Panc1 (cell line): ENCODE measurements around the gene CRELD1. TPM values are rescaled to one million over a fixed set of nuclear protein-coding genes. Genes with fewer than 3 reads are reported as not detected.

Source experiments
- ATAC-seq: fragments of 200-7000 bp; cut with Tn5 transposase; 2 replicates; pipeline ENCODE4 v1.9.1; 2020; ENCODE audit warnings: mild to moderate bottlenecking, moderate library complexity
- BruUV-seq: library from RNA; stranded (reverse); fragments of 400-500 nt; replicated peaks from 2 replicates; lab custom pipeline; 2021; lab: Mats Ljungman, UMichigan
- CTCF ChIA-PET: fragments of 300-600 bp; sonication (Branson Sonifier 250); formaldehyde crosslinking; loops from one replicate; lab custom pipeline; 2022; ENCODE audit warnings: antibody characterized with exemption; lab: Charles Lee
- POLR2A ChIA-PET: fragments of 300-600 bp; sonication (Branson Sonifier 250); formaldehyde crosslinking; loops from one replicate; lab custom pipeline; 2022; ENCODE audit warnings: antibody characterized with exemption; lab: Charles Lee
- DNase-seq: peaks from one replicate; pipeline ENCODE4 v3.0.0-alpha.2; 2010; ENCODE audit warnings: low read depth, low spot score
- H3K27ac ChIP-seq: 2 replicates; pipeline ENCODE4 v1.5.1; 2011; ENCODE audit warnings: mild to moderate bottlenecking, low read length, inconsistent platforms
- H3K27me3 ChIP-seq: fragments of 200-500 bp; sonication (Bioruptor generic); 2 replicates; pipeline ENCODE4 v1.6.0; 2014; ENCODE audit warnings: low read length, inconsistent platforms; ENCODE audit not compliant: control insufficient read depth, insufficient read depth
- H3K36me3 ChIP-seq: fragments of 200-500 bp; sonication (Bioruptor generic); 2 replicates; pipeline ENCODE4 v1.5.1; 2014; ENCODE audit warnings: inconsistent platforms, mild to moderate bottlenecking, low read length, moderate library complexity; ENCODE audit not compliant: control insufficient read depth, insufficient read depth
- H3K4me1 ChIP-seq: 2 replicates; pipeline ENCODE4 v1.5.1; 2011; ENCODE audit warnings: inconsistent platforms, mild to moderate bottlenecking, low read length, moderate library complexity; ENCODE audit not compliant: control insufficient read depth, insufficient read depth
- H3K4me3 ChIP-seq, 2 experiments: 2 replicates each; pipeline ENCODE4 v1.5.1; 2011 to 2012; ENCODE audit warnings: low read depth in 2 of 2, low read length in 2 of 2, mild to moderate bottlenecking in 2 of 2, inconsistent platforms in 1 of 2, moderate library complexity in 1 of 2
- H3K9me3 ChIP-seq: fragments of 200-500 bp; sonication (Bioruptor generic); 2 replicates; pipeline ENCODE4 v1.5.1; 2014; ENCODE audit warnings: low read depth, mild to moderate bottlenecking, inconsistent platforms, low read length, moderate library complexity; ENCODE audit not compliant: control insufficient read depth, insufficient read depth
- POLR2AphosphoS5 ChIP-seq: IDR thresholded peaks from 2 replicates; pipeline ENCODE4 v1.6.1; 2012; ENCODE audit warnings: mild to moderate bottlenecking, low read depth, low read length, moderate library complexity
- REST ChIP-seq, 2 experiments: IDR thresholded peaks; 2 replicates each; pipeline ENCODE4 v1.6.1; 2011 to 2012; ENCODE audit warnings: low read depth in 2 of 2, control low read depth in 1 of 2, low read length in 1 of 2, mild to moderate bottlenecking in 1 of 2, moderate library complexity in 1 of 2; ENCODE audit not compliant: insufficient read depth in 1 of 2
- SIN3A ChIP-seq: IDR thresholded peaks from 2 replicates; pipeline ENCODE4 v1.6.1; 2012; ENCODE audit warnings: low read depth, mild to moderate bottlenecking, low read length, moderate library complexity, borderline replicate concordance; ENCODE audit not compliant: insufficient read depth
- TCF7L2 ChIP-seq: IDR thresholded peaks from 2 replicates; pipeline ENCODE4 v1.6.1; 2011; ENCODE audit warnings: mild to moderate bottlenecking, low read depth, low read length, inconsistent platforms
- in situ Hi-C: cut with HindIII; loops from 2 replicates; pipeline ENCODE4 v1.10.0; 2016; ENCODE audit warnings: low sequenced_read_pairs, low pct_unique_long_range_greater_than_20kb
- intact Hi-C: fragments of 100-400 bp; cut with micrococcal nuclease; formaldehyde crosslinking; loops from one replicate; pipeline ENCODE4 v1.10.0; 2022; ENCODE audit not compliant: unreplicated experiment
- total RNA-seq: library from RNA; stranded (reverse); gene quantifications from one replicate; pipeline ENCODE4 v1.2.1, GENCODE V29; 2021; ENCODE audit not compliant: unreplicated experiment
- TF ChIP-seq, protein P1 (sequence below): fragments of 450-650 bp; IDR thresholded peaks from 2 replicates; pipeline ENCODE4 v1.5.1; 2017; ENCODE audit warnings: mild to moderate bottlenecking

CRELD1 gene
- total RNA-seq, 1 experiment from 2014 or later: 15.4 TPM

GRCh38 chr3:9955611-9956352, 22.1 kb downstream of the CRELD1 start:
- no TSS peak for BruUV-seq
- H3K27ac ChIP-seq: no peak overlapping the region
- no peaks in the 10 kb centered on the region for H3K9me3 ChIP-seq
- ChIA-PET POLR2A (no interaction called here), CTCF (no interaction called here)
- no peak for ATAC-seq
- no peaks in the 10 kb centered on the region for H3K4me1 ChIP-seq
- DNase-seq: no peak
- intact Hi-C loops (no loop called here), in situ Hi-C loops (no loop called here)
- H3K27me3 ChIP-seq: no peaks in the 10 kb centered on the region
- no peak for TF ChIP-seq REST (IDR thresholded peaks at IDR 0.05; ENCODE audit: insufficient read depth in 1 of 2, low read depth in 2 of 2, low read length in 1 of 2)
- H3K36me3 ChIP-seq: no peaks in the 10 kb centered on the region
- no peak overlapping the region for H3K4me3 ChIP-seq

GRCh38 chr3:9957214-9957613, 23.6 kb downstream of the CRELD1 start:
- CTCF ChIA-PET: interaction anchor here (0.7 kb wide), 1 partner anchor 291 kb away, joined by 5 read pairs; no protein-coding TSS in a partner anchor
- intact Hi-C loops (no loop called here), in situ Hi-C loops (no loop called here)
- ATAC-seq (no peak), DNase-seq (no peak)
- BruUV-seq: TSS peak; percentile 62
- Histone ChIP-seq H3K36me3 (no peaks in the 10 kb centered on the region), H3K27me3 (no peaks in the 10 kb centered on the region), H3K4me1 (no peaks in the 10 kb centered on the region), H3K27ac (no peak overlapping the region), H3K4me3 (no peak overlapping the region), H3K9me3 (no peaks in the 10 kb centered on the region)
- POLR2A ChIA-PET: no interaction called here
- TF ChIP-seq, protein P1, sequence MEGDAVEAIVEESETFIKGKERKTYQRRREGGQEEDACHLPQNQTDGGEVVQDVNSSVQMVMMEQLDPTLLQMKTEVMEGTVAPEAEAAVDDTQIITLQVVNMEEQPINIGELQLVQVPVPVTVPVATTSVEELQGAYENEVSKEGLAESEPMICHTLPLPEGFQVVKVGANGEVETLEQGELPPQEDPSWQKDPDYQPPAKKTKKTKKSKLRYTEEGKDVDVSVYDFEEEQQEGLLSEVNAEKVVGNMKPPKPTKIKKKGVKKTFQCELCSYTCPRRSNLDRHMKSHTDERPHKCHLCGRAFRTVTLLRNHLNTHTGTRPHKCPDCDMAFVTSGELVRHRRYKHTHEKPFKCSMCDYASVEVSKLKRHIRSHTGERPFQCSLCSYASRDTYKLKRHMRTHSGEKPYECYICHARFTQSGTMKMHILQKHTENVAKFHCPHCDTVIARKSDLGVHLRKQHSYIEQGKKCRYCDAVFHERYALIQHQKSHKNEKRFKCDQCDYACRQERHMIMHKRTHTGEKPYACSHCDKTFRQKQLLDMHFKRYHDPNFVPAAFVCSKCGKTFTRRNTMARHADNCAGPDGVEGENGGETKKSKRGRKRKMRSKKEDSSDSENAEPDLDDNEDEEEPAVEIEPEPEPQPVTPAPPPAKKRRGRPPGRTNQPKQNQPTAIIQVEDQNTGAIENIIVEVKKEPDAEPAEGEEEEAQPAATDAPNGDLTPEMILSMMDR: no peak
- TF ChIP-seq SIN3A: no peak
- TF ChIP-seq TCF7L2: no peak
- no peak for TF ChIP-seq REST (IDR thresholded peaks at IDR 0.05; ENCODE audit: insufficient read depth in 1 of 2, low read depth in 2 of 2, low read length in 1 of 2)
- TF ChIP-seq POLR2AphosphoS5: no peak
